GM18508 (cell line): Measurements from ENCODE around the gene SDK1.
"Not testable (repeated sequence)": the region's sequence is repeated elsewhere in the genome, so short reads cannot be mapped to it uniquely, and the experiment has no call there.

ENCODE experiments used
- ATAC-seq: cut with Tn5 transposase; IDR thresholded peaks from one replicate; pipeline ENCODE4 v1.9.1; 2021; ENCODE audit warnings: moderate number of reproducible peaks; ENCODE audit not compliant: insufficient read depth, unreplicated experiment

Gene SDK1

DNA sequence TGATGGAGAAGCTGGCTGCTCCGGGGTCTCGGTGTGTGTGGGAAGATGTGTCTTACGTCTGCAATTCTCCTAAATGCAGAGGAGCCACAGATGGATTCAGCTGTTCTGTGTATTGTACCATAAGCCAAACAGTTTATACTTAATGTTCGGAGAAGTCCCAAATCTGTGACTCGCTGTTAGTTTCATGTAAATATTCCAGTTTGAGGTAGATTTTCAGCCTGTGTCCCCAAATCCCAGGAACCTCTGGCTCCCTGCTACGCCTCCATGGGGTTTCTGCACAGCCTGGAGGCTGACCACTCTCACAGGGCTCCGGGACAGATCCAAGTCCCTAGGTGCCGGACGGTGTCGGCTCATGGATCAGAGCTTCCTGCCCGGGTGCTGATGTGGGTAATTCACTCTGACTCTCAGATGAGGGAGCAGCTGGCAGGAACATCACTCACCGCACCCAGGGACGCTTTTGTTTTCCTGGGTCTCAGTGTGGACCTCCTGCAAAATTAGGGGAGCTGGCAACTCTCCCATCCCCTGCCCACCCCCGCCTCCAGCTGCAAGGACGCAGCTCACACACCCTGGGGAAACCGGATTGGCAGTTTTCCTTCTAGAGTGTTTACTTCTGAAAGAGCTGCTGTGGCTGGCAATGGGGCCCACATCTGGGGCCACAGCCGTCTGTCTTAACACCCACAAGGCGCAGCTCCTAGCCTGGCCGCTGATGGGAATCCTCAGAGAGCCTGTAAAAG is 960.0 kb downstream of the SDK1 start:
- no peak for ATAC-seq

DNA sequence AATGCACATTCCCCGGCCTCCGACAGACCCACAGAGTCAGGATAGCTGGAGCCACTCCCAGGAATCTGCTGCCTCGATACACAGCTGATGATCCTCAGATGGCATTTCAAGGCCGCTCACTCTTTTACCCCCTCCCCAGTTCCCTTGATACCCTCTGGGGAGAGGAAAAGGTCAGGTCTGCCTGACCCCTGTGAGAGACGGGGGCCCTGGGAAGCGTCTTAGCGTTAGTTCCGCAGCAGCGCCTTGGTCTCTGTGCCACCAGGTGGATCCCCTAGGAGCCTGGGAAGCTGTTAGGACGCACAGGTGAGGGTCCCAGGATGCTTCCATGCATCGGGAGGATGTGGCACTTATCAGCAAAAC is 960.5 kb downstream of the SDK1 start:
- ATAC-seq = no peak

DNA sequence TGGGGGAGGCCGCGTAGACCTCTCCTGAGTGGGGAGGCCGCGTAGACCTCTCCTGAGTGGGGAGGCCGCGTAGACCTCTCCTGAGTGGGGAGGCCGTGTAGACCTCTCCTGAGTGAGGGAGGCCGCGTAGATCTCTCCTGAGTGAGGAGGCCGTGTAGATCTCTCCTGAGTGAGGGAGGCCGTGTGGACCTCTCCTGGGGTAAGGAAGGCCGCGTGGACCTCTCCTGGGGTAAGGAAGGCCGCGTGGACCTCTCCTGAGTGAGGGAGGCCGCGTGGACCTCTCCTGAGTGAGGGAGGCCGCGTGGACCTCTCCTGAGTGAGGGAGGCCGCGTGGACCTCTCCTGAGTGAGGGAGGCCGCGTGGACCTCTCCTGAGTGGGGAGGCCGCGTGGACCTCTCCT is 963.2 kb downstream of the SDK1 start:
- not testable (repeated sequence) for ATAC-seq

DNA sequence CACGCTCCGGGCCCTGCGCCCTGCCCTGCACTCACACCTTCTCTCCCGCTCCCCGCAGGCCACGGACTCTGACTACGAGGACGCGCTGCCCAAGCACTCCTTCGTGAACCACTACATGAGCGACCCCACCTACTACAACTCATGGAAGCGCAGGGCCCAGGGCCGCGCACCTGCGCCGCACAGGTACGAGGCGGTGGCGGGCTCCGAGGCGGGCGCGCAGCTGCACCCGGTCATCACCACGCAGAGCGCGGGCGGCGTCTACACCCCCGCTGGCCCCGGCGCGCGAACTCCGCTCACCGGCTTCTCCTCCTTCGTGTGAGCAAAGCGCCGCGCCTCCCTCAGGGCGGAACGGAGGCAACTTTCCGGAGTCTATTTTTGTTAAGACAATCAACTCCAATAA is 964.0 kb downstream of the SDK1 start:
- no peak for ATAC-seq

DNA sequence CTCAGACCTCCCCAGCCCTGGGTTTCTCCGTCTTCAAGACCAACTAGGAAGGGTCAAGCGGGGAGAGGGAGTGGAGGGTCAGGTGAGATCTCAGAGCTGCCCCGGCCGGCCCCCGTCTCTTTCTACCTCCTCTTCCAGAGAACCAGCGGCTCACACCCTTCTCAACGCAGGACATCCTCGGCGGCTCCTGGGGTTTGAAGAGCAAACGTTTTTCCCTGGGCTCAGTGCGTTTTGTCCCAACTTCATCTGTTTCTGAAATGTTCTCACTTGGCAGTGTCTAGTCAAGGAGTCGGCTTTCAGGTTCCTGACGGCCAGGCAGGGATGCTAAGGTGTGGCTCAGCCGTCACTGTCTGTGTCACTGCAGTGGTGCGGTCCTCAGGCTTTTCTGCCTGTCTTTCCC is 964.6 kb downstream of the SDK1 start:
- ATAC-seq = no peak

DNA sequence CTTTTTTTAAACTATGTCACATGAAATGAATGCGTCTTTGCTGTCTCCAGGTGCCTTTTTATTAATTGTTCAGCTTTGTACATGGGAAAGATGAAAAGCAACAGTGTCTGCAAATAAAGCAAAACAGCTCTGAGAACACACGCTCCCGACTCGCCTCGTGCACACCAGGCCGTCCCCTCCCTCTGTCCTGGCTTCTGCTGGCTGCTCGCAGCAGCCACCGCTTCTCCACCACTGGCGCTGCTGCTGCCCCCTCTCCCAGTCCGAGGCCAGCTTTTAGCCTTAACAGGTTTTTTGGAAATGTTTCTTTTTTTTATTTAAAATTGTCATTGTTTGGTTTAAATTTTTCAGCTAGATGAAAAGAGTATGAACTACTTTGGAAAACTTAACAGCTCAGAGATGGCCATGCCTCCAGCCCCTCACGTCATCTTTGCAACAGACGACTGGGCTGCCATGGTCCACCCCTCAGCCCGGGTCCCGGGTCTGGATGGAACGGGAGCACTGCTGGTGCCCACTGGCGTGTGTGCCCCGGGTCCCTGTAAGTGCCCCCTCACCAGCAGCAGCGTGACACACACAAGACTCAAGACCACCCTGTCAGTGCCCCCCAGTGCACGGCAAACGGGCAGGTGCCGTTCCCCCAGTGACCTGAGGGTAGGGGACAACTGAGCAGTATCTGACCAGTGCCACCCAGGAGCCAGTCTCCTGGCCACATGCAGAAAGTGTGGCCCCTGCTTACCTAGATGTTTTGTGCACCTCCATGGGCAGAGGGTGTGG is 965.4 kb downstream of the SDK1 start:
- no peak for ATAC-seq

DNA sequence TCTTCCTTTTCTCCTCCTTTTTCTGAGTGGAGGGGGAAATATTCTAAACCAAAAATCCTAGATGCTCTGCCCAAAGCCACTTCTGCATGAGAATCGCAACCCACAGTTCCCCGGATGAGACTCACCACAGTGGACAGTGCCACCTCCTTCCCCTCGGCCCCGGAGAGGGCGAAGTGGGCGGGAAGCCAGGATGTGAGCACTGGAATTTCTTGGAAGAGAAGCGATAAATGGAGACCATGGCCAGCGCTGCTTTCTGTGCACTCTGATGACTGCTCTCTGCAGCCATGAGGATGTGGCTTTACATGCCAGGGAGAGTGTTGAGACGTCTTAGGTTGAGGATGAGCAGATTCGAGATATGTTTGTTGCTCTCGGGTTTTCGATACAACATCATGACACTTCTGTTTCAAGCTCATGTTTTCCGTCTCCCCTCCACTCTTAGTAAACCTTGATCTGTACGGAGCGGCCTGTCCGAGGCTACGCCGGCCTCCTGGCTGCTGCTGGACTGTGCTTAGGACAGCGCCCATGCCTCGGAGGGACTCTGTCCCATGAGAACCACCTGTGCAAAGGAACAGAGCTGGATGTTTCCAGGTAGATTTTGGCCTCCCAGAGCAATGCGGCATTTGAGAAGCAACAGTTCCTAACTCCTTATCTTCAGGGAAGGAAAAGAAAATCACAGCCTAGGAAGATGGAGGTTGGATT is 966.4 kb downstream of the SDK1 start:
- no peak for ATAC-seq

DNA sequence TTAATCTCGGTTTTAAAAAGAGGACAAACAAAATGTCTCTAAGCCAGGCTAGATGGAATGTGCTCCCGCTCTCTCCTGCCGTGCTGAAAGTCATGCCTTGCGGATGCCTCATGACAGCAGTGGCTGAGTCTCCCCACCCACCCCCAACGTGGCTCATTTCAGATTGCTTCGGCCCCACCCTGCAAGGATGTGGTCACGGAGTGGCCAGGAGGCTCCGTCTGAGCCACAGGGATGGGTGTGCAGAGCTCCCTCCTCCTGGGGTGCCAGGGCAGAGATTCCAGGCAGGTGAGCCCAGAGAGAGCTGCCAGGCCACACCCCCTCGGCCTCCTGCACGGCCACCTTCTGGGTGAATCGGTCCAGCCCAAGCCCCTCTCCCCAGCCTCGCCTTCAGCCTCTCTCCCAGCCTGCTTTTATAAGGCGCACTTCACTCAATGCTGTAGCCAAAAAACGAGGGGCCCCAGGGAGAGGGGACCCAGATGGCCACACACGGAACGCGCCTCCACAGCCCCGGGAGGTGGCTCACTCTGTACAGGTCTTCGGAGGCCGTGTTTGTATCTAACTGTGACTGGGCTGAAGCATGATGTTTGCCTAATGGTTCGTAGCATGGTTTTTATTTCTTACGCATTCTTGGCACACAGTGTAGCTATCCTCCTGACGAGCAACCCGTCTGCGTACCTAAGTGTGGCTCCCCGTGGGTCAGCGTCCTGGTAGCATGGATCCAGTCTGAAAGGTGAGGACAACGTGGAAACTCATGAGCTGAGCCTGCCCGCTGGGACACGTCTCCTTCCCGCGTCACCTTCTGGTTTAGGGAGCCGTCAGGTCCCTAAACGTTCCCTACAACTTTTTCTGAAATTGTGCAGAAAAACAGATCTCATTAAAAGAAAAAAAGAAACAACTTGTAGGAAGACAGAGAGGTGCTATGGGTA is 967.3 kb downstream of the SDK1 start:
- no peak for ATAC-seq

DNA sequence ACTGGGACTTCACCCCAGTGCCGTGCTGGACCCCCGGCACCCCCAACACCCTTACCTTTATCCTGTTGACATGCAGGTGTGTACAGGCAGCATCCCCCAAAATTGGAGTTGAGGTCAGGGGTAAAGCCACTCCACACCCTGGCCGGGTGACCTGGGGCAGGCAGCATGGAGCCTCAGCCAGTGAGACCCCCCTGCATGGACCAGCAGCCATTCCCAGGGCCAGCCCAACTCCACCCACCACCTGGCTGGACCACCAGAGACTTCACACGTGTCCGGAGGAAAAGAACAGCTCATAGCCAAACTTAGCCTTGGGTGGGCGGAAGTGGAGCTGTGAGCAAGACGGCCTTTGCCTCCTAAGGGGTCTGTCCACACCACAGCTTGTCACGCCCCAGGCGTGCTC is 968.0 kb downstream of the SDK1 start:
- ATAC-seq = no peak

DNA sequence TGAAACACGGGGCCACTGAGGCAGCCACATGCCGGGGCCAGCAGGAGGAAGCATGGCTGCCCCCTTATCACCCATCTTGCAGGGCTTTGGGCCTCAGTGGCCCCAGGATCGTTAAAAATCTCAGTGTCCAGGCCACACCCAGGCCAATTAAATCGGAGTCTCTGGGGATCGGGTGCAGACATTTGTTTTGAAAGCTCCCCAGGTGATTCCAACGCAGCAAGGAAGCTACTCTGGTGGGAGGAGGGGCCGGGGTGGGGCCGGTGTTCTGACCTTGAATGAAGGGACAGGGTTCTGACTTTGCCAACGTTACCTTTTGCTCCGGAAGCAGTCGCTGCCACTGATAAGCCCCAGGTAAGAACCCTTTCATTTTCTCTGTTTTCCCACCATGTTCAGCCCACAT is 968.7 kb downstream of the SDK1 start:
- ATAC-seq = no peak

DNA sequence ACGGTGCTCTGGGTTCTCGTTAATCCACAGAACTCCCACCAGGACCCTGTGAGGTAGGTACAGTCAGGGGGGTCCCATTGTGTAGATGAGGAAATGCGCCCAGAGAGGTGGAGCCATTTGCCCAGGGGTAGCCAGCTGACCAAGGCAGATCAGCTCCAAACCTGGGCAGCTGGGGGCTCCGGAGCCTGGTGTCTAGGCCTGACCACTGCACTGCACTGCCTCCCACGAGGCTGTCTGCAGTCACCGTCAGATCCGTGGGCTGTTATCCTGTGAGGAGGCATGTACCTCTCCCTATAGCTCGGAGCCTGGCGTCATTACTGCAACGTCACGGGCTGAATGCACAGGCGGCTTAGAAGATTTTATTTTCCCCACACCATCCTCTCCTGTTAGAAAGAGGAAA is 969.2 kb downstream of the SDK1 start:
- ATAC-seq = no peak

DNA sequence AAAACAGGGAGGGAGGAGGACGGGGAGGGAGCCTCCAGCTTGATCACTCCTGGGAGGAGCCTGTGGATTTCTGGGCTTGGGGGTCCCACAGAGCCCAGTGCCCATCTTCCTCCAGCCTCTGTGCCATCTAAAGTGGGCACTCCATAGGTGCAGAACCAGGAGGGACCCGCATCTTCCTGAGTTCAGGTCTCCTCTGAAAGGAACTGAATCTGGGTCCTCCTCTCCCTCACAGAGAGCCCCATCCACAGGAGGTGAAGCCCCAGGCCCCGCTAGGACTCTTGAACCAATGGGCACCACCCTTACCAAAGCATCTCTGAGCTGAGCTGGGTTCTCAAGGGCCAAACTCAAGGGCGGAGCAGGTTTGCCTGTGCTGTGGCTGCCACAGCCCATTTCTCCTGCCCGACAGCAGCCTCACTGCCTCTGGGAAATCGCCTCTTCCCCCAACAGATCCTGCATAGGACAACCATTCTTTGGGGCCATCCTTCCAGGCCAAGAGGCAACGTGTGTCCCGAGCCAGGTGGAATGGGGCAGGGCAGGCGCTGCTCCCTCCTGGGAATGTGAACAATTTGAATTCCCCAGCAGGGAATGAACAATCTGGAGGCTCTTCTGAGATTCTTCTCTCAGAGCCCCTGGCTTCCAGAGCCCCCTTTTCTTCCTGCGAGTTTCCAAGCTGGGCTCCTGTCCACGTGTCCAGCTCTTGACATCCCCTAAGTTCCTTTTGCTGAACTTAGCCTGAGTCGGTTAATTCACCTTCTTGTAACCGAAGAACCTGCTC is 970.1 kb downstream of the SDK1 start:
- no peak for ATAC-seq

DNA sequence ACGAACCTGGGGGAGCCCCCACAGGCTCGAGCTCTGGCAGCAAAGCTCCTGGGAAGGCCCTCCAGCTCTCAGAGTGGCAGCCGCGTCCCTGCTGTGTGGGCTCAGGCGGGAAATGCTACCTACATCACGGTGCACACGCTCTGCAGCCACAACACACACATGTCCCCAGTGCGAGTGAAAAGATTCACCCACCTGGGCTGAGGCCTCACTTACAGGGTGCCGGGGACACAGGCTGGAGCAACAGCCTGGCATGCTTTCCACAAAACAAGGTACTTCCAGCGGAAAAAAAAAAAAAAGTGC is 970.6 kb downstream of the SDK1 start:
- ATAC-seq = no peak

DNA sequence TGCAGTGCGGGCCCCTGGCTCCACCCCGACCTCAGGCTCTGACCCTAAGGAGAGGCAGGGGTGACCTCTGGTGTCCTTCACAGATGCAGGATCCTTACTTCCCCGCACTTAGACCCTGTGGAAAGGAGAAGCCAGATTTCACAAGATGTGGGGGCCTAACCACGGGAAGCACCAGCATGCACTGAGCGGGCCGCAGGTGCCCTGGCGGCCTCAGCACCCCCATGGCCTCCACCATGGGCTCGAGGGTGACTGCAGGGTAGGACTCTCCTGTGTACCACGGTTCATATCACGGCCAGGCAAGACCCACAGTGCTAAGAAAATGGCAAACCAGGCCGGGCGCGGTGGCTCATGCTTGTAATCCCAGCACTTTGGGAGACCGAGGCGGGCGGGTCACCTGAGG is 971.1 kb downstream of the SDK1 start:
- ATAC-seq = no peak

DNA sequence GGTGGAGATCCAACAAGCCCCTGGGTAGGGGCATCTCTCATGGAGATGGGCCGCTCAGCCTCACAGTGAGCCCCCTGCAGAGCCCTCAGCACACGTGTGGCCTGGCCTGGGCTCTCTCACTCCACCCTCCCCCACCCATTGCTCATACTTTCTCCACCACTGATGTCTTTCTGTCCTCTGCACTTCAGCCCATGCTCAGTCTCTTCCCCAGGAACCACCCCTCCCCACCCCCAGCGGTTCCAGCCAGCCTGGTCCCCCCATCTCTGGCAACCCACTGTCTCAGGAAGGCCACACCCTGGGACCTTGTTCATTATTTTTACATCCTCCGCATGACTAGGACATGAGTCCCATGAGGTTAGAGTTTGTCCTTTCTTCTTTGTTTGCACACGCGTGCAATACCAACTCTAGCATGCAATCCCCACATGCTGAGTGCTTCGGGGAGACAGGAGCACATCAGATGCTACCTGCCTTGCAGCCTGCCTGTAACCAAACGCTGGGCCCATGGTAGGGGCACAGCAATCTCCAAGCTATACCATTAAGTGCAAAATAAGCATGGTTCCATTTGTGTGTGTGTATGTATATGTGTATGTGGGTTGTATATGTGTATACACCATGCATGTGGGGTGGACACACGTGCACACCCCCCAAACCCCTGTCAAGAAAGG is 972.6 kb downstream of the SDK1 start:
- no peak for ATAC-seq

DNA sequence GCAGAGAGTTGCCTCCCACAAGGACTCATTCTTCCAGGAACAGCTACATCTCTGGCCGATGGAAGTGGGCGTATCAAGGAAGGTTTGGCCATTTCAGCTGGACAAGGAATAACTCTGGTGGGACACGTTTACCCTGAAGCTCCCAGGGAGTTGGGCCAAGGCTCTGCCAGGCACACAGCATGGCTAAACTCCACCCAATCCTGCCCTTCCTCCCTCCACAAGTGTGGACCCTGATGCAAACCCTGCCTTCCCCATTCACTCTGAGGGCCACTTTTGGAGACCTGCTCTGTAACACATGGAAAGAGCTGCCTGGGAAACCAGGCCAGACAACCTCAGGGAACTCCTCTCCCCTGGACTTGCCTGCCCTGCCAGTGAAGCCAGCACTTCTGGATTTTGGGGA is 973.2 kb downstream of the SDK1 start:
- no peak for ATAC-seq

DNA sequence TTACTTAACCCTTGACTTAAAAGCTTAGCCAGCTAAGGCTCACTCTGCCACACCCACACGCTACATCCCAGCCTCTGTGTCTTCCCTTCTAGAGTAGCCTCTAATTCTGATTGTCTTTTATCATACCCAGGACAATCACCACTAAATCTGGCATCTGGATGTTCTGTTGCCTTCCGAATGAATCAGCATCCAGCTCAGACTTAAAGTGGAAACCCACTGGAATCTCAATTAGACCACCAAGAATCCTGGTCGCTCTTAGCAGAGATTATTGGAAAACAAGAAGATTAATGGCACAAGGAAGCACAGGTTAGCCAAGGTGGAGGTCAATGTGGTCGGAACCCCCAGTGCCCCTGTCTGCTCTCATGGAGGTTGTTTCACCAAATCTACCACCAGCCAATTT is 976.9 kb downstream of the SDK1 start:
- ATAC-seq = no peak

DNA sequence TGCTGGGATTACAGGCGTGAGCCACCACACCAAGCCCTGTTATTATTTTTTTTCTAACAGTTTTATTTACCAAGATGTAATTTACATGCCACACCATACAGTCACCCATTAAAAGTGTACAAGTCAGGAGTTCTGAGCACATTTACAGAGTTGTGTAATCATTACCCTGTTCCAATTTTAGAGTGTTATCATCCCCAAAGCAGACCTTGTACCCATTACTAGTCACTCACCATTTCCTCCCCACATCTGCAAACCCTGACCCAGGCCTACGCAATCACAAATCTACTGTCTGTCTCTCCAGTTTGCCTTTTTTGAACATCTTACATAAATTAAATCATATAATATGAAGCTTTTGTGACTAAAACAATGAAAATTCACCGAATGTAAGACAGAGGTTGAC is 978.2 kb downstream of the SDK1 start:
- ATAC-seq = no peak

DNA sequence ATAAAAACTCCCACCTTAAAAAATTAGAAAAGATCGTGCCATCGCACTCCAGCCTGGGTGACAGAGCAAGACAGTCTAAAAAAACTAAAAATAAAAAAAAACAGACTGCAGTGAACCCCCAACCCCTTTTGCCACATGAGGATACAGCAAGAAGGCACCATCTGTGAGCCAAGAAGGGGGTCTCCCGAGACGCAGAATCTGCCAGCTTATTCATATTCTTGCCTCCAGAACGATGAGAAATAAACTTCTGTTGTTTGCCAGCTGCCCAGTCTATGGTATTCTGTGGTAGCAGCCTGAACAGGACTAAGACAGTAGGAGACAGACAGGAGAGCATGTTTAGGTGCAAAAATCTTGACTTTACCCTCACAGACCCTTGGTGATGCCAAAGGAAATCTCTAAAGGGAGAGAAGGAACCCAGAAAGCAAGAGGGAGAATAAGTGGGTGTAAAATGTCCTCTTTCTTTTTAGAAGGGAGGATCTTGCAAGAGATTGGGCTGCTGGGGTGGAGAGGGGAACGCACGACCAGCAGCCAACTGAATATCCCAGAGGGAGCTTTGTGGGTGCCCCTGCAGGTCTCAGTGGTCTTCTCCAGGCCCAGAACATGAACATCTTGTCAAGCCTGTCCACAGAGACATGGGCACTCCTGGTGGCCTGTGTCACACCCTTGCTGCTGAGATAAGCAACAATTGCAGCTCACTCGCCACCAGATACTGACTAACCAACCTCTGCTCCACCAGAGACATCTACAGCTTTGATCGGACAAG is 980.4 kb downstream of the SDK1 start:
- ATAC-seq = no peak
